Measurements from ENCODE around the gene PLEKHG4.

Gene PLEKHG4

DNA sequence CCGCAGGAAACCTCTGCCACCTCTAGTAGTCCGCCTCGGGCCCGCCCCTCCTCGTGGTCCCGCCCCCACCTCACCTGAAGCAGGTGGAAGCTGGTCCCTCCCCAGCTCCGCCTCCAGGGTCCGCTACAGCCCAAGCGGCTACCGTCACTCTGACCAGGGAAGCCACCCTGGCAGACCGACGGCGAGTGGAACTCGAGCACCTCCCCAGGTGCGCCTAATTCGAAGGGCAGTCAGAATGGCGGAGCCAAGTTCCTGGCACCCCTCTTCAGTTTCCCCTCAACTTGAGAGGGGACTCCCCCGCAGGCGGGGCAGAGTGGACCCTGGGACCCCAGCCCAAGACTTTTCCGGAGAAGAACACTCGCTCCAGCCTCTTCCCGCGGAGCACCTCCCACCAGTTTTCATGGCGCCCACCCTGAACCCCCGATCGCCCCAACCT, 32.6 kb upstream of the PLEKHG4 start:
- peak overlapping the region; percentile 69 for H3K4me3 ChIP-seq (ENCODE audit: low read length)
- no peak for DNase-seq (ENCODE audit: low read depth)
- TF ChIP-seq, protein P1, sequence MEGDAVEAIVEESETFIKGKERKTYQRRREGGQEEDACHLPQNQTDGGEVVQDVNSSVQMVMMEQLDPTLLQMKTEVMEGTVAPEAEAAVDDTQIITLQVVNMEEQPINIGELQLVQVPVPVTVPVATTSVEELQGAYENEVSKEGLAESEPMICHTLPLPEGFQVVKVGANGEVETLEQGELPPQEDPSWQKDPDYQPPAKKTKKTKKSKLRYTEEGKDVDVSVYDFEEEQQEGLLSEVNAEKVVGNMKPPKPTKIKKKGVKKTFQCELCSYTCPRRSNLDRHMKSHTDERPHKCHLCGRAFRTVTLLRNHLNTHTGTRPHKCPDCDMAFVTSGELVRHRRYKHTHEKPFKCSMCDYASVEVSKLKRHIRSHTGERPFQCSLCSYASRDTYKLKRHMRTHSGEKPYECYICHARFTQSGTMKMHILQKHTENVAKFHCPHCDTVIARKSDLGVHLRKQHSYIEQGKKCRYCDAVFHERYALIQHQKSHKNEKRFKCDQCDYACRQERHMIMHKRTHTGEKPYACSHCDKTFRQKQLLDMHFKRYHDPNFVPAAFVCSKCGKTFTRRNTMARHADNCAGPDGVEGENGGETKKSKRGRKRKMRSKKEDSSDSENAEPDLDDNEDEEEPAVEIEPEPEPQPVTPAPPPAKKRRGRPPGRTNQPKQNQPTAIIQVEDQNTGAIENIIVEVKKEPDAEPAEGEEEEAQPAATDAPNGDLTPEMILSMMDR (conservative IDR thresholded peaks at IDR 0.05; ENCODE audit: low read depth, low read length), result peak; percentile 23

DNA sequence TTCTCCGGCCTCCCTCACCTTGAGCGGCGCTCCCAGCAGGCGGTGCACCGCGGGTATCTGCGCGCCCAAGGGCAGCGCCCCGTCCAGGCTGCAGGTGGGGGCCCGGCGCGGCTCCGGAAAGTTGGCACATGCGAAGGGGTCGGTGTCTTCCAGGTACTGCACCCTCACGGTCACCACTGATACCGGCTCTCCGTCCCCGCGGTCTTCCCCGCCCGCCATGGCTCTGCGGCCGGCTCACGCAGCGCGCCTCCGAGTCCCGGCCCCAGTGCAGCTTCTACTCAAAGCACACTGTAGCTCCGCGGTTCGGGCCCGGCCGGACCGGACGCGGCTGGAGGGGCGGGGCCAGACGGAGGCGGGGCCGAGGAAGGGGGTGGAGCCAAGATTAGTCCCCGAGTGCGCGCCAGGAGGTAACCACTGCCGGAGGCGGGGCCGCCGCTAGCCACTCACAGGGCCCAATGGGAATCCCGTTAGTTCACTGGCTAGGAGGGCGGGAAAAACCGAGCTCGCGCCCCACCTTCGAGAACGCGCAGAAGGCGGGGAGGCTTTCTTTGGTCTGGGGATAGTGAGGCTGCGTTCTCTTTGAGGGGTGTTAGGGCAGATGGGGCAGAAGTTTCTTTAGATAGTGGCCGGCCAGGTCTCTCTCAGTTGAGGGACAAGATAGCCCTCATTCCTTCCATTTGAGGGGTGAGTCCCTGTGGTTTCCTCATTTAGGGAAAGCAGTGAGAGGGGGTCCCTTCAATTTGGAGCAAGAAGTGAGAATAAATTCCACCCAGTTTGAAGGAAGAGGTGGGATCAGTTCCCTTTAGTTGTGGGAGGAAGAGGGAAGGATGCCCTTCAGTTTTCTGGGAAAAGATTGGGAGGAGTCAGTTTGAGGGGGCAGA, 31.9 kb upstream of the PLEKHG4 start, which contains the start of gene FHOD1:
Gene FHOD1, minus strand, starts transcription at position 290 of the 881 bp plus-strand sequence. Its CDS starts 71 bp downstream, at position 219.
- DNase-seq (ENCODE audit: low read depth), result peak; percentile 58
- peak within 1 kb of the TSS; percentile 69 for H3K4me3 ChIP-seq (ENCODE audit: low read length)
- TF ChIP-seq, protein P1 (conservative IDR thresholded peaks at IDR 0.05; ENCODE audit: low read depth, low read length), result no peak

DNA sequence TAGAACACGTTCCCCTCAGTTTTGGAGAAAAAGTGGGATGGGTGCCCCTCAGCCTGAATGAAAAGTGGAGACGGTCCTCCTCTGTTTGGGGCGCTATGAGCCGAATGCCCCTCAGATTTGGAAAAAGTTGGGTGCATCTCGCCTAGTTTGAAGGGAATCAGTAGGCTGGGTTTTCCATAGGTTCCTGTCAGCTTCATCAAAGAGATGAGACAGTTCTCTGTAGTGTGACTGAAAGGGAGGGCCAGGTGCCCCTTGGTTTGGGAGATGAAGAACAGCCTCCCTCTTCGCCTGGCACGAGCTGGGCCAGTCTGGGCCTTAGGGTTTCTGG, 31.3 kb upstream of the PLEKHG4 start:
- DNase-seq (ENCODE audit: low read depth), result no peak
- peak overlapping the region; percentile 48 for H3K4me3 ChIP-seq (ENCODE audit: low read length)
- TF ChIP-seq, protein P1 (conservative IDR thresholded peaks at IDR 0.05; ENCODE audit: low read depth, low read length), result no peak

DNA sequence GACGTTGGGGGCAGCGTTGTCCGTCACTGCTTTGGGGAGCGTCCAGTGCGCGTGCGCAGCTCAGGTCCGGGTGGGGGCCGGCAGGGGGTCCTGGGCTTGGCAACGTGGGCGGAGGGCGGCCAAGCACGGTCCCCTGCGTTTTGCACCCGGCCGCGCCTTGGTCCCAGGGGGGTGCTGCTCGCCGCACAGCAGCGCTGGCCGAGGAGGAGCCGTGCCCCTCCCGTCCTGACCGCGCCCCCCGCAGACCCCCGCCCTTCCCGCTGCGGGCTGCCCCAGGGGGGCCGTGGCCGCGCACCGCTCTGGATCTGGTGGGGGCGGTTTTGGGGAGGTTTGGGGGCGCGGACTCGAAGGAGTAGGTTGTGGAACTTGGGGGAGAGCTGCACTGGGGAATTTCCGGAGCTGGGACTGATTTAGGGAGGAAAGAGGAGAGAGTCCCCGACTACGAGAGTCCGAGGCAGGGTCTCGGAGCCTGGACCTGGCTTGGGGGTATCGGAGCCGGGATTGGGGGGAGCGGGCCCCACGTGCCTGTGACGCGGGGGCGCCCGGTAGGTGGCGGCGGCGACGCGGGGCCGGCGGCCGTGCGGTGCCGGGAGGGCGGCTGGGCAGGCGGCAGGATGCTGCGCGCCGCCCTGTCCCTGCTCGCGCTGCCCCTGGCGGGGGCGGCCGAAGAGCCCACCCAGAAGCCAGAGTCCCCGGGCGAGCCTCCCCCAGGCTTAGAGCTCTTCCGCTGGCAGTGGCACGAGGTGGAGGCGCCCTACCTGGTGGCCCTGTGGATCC, 30.7 kb upstream of the PLEKHG4 start, which contains the start of gene SLC9A5:
Gene SLC9A5, plus strand, starts transcription at position 579 of the 777 bp plus-strand sequence. Its CDS starts 36 bp downstream, at position 615.
- H3K4me3 ChIP-seq (ENCODE audit: low read length), result peak within 1 kb of the TSS; percentile 69
- TF ChIP-seq, protein P1 (conservative IDR thresholded peaks at IDR 0.05; ENCODE audit: low read depth, low read length), result no peak
- no peak for DNase-seq (ENCODE audit: low read depth)

DNA sequence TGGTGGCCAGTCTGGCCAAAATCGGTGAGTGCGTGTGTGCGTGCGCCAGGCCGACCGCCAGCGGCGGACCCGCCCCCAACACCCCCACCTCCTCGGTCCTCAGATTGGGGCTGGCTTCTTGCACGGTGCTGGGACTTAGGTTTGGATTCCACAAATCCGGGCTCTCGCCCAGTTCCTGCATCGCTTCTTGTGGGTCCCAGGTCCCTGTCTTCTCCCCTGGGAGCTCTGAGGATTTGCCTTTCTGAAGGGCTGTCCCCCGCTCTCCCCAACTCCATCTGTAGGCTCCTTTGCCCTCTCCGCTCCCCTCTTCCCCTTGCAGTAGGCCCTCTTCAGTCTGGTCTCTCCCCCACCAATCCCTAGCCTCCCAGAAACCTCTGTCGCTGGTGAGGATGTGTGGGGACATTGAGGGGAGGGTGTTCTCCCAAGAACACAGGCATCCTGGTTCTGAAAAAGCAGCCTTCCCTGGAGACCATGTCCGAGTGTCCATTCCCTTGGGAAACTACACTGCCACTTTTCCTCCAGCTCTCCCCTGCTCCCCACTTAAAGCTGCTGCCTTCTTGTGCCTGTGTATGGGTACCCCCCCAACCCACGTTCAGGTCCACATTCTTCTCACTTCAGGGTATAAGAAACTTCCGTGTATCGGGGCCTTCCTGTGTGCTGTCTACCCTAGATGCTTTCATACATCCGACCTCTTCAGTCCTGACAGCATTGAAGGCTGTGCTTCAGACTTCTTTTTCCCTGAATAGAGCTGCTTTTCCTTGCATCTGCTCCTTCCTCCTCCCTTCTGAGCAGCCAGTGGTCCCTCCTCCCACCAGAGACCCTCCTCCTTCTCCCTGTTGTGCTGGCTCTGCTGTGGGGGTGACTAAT, 29.9 kb upstream of the PLEKHG4 start:
- H3K4me3 ChIP-seq (ENCODE audit: low read length), result peak overlapping the region; percentile 36
- DNase-seq (ENCODE audit: low read depth), result no peak

DNA sequence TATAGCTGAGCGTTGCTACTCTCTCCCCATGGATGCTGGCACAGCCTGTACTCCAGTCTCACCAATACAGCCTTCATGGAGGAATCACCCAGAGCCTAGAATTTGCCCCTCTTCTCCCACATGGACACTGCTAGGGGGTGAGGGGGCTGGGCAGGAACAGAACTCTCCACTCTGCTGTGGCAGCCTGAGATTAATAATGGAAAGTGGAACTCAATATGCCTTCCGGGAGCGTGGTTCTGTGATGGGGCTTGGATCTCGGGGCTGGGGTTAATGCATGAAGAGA, 29.3 kb upstream of the PLEKHG4 start:
- DNase-seq (ENCODE audit: low read depth), result no peak
- H3K4me3 ChIP-seq (ENCODE audit: low read length), result no peak overlapping the region
- TF ChIP-seq, protein P1 (conservative IDR thresholded peaks at IDR 0.05; ENCODE audit: low read depth, low read length), result no peak

More for the DNA sequence above, 29.9 kb upstream of the PLEKHG4 start:
- TF ChIP-seq, protein P1 (conservative IDR thresholded peaks at IDR 0.05; ENCODE audit: low read depth, low read length), result no peak
